ENCODE measurements around the gene ZNF594. TPM values are rescaled to one million over a fixed set of nuclear protein-coding genes. Genes with fewer than 3 reads are reported as not detected.

The ZNF594 gene
- total and polyA plus RNA-seq, 3 experiments from 2014 or later = 1.2 to 14.9 (median 11.7) TPM

DNA sequence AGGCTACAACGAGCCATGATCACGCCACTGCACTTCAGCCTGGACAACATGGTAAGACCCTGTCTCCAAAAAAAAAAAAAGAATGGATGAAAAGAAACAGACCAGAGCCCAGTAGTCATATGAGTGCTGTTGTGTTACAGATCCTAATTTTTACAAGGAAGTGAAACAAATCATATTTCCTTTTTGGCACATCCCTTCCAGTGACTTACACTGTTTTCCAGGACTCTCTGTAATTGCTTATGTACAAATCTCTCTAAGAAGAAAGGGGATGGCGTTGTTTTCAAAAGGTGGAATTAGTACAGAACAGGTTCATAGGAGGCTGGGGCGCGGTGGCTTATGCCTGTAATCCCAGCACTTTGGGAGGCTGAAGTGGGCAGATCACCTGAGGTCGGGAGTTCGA is 19.8 kb upstream of the ZNF594 start:
- POLR2A ChIA-PET = no interaction called here
- no peaks in the 10 kb centered on the region for H3K9me3 Mint-ChIP-seq
- no peaks in the 10 kb centered on the region for H3K4me1 ChIP-seq (ENCODE audit: insufficient read depth, low read length)
- no peaks in the 10 kb centered on the region for H3K27me3 ChIP-seq (ENCODE audit: insufficient read depth, low read length, poor library complexity, severe bottlenecking)
- no peak for DNase-seq
- peak overlapping the region in 3 of 8 donors; percentile 24 to 50 (median 29) for H3K27ac Mint-ChIP-seq
- H3K27ac ChIP-seq (ENCODE audit: low read depth, low read length) = no peak overlapping the region
- H3K36me3 Mint-ChIP-seq = peaks cover 5 to 36% (median 5%) of the 10 kb centered on the region in 3 donors
- CTCF ChIA-PET = interaction anchor here (1.3 kb wide), 1 partner anchor 14 kb away, joined by 3 read pairs; no protein-coding TSS in a partner anchor
- no peak overlapping the region for H3K4me3 Mint-ChIP-seq
- no peaks in the 10 kb centered on the region for H3K36me3 ChIP-seq (ENCODE audit: insufficient read depth, low read length)
- H3K27me3 Mint-ChIP-seq = no peaks in the 10 kb centered on the region
- no peaks in the 10 kb centered on the region for H3K9me3 ChIP-seq (ENCODE audit: low read length)
- no peak overlapping the region for H3K4me3 ChIP-seq (ENCODE audit: low read length)
- peaks cover 3 to 7% (median 5%) of the 10 kb centered on the region in 3 donors for H3K4me1 Mint-ChIP-seq

DNA sequence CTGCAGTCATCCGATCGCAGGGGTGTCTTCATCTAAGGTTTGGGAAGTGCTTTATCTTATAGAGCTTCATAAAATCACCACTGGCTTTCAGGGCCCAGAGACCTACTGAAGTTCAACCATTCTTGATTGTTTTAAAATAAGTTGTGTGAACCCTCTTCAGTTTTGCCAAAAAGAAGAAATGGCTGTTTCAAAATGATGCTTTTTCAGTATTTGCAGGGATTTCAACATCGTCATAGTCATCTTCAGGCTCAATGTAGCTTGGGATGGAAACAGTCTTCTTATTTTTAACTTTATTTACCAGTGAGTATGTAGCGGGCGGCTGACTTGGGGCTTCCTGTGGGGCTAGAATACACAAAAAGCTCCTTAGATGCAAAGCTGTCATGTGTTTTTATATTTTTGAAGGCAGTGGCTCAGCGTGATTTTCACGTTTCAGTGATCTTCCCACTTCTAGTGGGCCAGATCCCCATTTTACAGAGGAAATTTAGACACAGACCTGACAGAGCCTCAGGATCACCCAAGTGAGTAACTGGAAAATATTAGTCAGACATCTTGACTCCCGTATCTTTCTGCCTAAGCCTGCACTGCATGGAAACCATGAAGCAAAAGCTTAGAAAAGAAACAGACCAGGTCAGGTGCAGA is 19.1 kb upstream of the ZNF594 start:
- H3K27ac ChIP-seq (ENCODE audit: low read depth, low read length) = no peak overlapping the region
- H3K27ac Mint-ChIP-seq = peak overlapping the region in 2 of 8 donors; percentile 29 to 66

DNA sequence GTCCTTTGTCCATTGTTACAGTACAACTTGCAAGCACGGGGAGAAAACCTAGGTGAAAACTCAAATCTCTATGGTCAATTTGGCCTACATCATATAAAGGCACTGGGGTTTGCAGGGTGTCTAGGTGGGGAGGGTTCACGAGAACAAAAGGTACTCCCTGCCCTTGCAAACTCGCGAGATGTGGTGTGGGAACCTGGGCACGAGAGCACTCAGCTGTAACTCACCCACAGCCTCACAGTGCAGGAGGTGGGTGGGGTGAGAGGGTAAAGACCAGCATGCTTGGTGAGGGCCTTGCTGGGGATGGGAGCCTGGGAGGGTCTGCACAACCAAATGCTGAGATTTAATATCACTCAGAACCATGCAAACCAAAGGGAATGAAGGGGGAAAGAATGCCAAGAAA is 18.4 kb upstream of the ZNF594 start:
- no peak for DNase-seq
- H3K4me1 Mint-ChIP-seq = peaks cover 3 to 7% (median 5%) of the 10 kb centered on the region in 3 donors
- no peak overlapping the region for H3K4me3 Mint-ChIP-seq
- no peak overlapping the region for H3K27ac ChIP-seq (ENCODE audit: low read depth, low read length)
- ChIA-PET CTCF (no interaction called here), POLR2A (no interaction called here)
- H3K4me1 ChIP-seq (ENCODE audit: insufficient read depth, low read length) = no peaks in the 10 kb centered on the region
- H3K27ac Mint-ChIP-seq = peak overlapping the region in 1 of 8 donors; percentile 74
- peaks cover 5 to 31% (median 5%) of the 10 kb centered on the region in 3 donors for H3K36me3 Mint-ChIP-seq
- no peaks in the 10 kb centered on the region for H3K36me3 ChIP-seq (ENCODE audit: insufficient read depth, low read length)
- no peaks in the 10 kb centered on the region for H3K9me3 Mint-ChIP-seq
- H3K27me3 Mint-ChIP-seq = no peaks in the 10 kb centered on the region
- H3K4me3 ChIP-seq (ENCODE audit: low read length) = no peak overlapping the region
- no peaks in the 10 kb centered on the region for H3K27me3 ChIP-seq (ENCODE audit: insufficient read depth, low read length, poor library complexity, severe bottlenecking)
- H3K9me3 ChIP-seq (ENCODE audit: low read length) = no peaks in the 10 kb centered on the region

More for the DNA sequence above, 19.1 kb upstream of the ZNF594 start:
- ChIA-PET POLR2A (no interaction called here), CTCF (interaction anchor here (1.3 kb wide), 1 partner anchor 13 kb away, joined by 3 read pairs; no protein-coding TSS in a partner anchor)
- no peaks in the 10 kb centered on the region for H3K9me3 ChIP-seq (ENCODE audit: low read length)
- H3K27me3 Mint-ChIP-seq = no peaks in the 10 kb centered on the region
- no peak overlapping the region for H3K4me3 Mint-ChIP-seq
- peaks cover 5 to 34% (median 5%) of the 10 kb centered on the region in 3 donors for H3K36me3 Mint-ChIP-seq
- no peaks in the 10 kb centered on the region for H3K4me1 ChIP-seq (ENCODE audit: insufficient read depth, low read length)
- no peaks in the 10 kb centered on the region for H3K27me3 ChIP-seq (ENCODE audit: insufficient read depth, low read length, poor library complexity, severe bottlenecking)
- no peaks in the 10 kb centered on the region for H3K9me3 Mint-ChIP-seq
- H3K4me3 ChIP-seq (ENCODE audit: low read length) = no peak overlapping the region
- H3K36me3 ChIP-seq (ENCODE audit: insufficient read depth, low read length) = no peaks in the 10 kb centered on the region
- DNase-seq = no peak
- peaks cover 3 to 7% (median 5%) of the 10 kb centered on the region in 3 donors for H3K4me1 Mint-ChIP-seq

DNA sequence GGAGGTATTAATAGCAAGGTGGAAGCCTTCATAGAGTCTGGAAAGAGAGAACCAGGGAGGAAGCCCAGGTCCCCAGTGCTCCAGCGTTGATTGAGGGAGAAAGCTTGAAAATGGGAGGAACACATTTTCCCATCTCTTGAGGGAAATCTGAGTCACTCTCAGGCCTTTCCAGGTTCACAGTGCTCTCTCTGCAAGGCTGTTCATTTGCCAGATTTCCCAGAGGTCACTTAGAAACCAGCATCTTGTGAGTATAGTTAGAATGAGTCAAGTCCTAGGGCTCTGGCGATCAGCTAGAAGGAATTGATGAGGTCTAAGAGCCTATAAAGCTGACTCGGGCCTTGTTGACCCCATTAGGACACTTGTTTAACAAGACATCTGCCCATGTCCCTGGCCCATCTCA is 17.7 kb upstream of the ZNF594 start:
- Histone ChIP-seq H3K27ac (ENCODE audit: low read depth, low read length) (no peak overlapping the region), H3K27me3 (ENCODE audit: insufficient read depth, low read length, poor library complexity, severe bottlenecking) (no peaks in the 10 kb centered on the region), H3K4me3 (ENCODE audit: low read length) (no peak overlapping the region), H3K4me1 (ENCODE audit: insufficient read depth, low read length) (no peaks in the 10 kb centered on the region), H3K36me3 (ENCODE audit: insufficient read depth, low read length) (no peaks in the 10 kb centered on the region), H3K9me3 (ENCODE audit: low read length) (no peaks in the 10 kb centered on the region)
- DNase-seq = no peak
- H3K4me3 Mint-ChIP-seq = no peak overlapping the region
- no peaks in the 10 kb centered on the region for H3K27me3 Mint-ChIP-seq
- peaks cover 3 to 7% (median 5%) of the 10 kb centered on the region in 3 donors for H3K4me1 Mint-ChIP-seq
- no peak overlapping the region for H3K27ac Mint-ChIP-seq
- no peaks in the 10 kb centered on the region for H3K9me3 Mint-ChIP-seq
- POLR2A ChIA-PET = no interaction called here
- CTCF ChIA-PET = no interaction called here
- peaks cover 3 to 27% (median 5%) of the 10 kb centered on the region in 3 donors for H3K36me3 Mint-ChIP-seq

DNA sequence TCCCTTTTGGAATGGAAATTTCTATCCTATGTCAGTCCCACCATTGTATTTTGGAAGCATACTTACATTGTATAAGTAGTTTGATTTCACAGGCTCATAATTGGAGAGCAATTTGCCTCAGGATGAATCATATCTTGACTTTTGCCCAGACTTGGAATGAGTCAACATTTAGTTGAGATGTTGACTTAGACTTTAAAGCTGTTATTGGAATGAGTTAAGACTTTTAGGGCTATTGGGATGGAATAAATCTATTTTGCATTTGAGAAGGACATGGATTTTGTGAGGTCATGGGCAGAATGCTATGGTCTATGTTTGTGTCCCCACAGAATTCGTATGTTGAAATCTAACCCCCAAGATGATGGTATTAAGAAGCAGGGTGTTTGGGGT is 12.2 kb upstream of the ZNF594 start:
- H3K36me3 ChIP-seq (ENCODE audit: insufficient read depth, low read length) = no peaks in the 10 kb centered on the region
- ChIA-PET POLR2A (no interaction called here), CTCF (no interaction called here)
- Mint-ChIP-seq H3K36me3 (peaks cover 5 to 11% (median 10%) of the 10 kb centered on the region in 3 donors), H3K4me1 (peaks cover 0 to 10% (median 6%) of the 10 kb centered on the region in 3 donors), H3K4me3 (no peak overlapping the region), H3K27me3 (no peaks in the 10 kb centered on the region), H3K27ac (peak overlapping the region in 2 of 8 donors; percentile 21 to 33), H3K9me3 (no peaks in the 10 kb centered on the region)
- no peaks in the 10 kb centered on the region for H3K4me1 ChIP-seq (ENCODE audit: insufficient read depth, low read length)
- no peaks in the 10 kb centered on the region for H3K27me3 ChIP-seq (ENCODE audit: insufficient read depth, low read length, poor library complexity, severe bottlenecking)
- no peak for DNase-seq
- H3K4me3 ChIP-seq (ENCODE audit: low read length) = no peak overlapping the region
- H3K9me3 ChIP-seq (ENCODE audit: low read length) = no peaks in the 10 kb centered on the region
- H3K27ac ChIP-seq (ENCODE audit: low read depth, low read length) = no peak overlapping the region

DNA sequence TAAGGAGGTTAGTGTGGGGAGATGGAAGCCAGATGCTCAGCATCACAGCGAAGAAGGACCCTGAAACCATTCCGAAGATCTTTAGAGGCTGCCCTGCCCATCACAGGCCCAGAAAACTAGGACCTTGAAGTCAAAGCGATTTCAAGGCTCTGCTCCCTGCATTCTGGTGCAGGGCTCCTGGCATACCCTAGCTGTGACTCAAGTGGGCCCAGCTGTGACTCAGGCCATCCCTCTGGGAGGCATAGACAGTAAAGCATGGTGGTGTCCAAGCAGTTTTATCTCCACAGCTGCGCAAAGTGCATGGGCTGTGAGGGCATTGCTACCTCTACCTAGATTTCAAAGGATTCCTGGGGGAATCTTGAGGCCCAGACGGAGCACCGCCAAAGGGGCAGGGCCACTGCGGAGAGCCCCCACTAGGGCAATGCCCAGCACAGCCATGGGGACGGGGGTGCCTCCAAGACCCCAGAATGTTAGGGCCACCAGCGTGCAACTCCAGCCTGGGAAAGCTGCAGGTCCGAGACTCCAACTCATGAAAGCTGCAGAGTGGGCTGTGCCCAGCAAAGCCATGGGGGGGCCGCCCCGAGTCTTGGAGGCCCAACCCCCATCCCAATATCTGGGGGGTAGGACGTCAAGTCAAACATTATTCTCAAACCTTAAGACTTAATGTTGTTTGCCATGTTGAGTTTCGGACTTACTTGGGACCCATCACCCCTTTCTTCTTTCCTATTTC is 11.7 kb upstream of the ZNF594 start:
- Mint-ChIP-seq H3K4me1 (peaks cover 4 to 14% (median 11%) of the 10 kb centered on the region in 3 donors), H3K9me3 (no peaks in the 10 kb centered on the region), H3K27me3 (no peaks in the 10 kb centered on the region), H3K4me3 (no peak overlapping the region), H3K36me3 (peaks cover 5 to 11% (median 8%) of the 10 kb centered on the region in 3 donors), H3K27ac (no peak overlapping the region)
- Histone ChIP-seq H3K36me3 (ENCODE audit: insufficient read depth, low read length) (no peaks in the 10 kb centered on the region), H3K9me3 (ENCODE audit: low read length) (no peaks in the 10 kb centered on the region), H3K4me1 (ENCODE audit: insufficient read depth, low read length) (peaks cover 5% of the 10 kb centered on the region), H3K27me3 (ENCODE audit: insufficient read depth, low read length, poor library complexity, severe bottlenecking) (no peaks in the 10 kb centered on the region), H3K27ac (ENCODE audit: low read depth, low read length) (no peak overlapping the region), H3K4me3 (ENCODE audit: low read length) (no peak overlapping the region)
- ChIA-PET CTCF (no interaction called here), POLR2A (no interaction called here)
- no peak for DNase-seq

DNA sequence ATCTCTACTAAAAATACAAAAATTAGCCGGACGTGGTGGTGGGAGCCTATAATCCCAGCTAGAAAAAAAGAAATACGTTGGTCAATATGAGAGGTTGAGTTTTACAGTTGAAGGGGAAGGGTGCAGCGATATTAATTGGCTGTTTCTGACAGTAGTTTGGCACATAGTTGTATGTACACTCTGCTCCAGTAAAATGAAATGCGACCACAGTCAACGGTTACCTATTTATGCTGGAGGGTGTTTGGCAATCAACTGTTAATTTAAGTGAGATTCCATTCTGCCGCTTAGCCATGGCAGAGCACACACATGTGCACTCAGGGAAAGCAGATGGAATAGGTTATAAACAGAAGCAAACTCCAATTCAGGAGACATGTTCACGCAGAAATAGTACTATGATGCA is 9.3 kb upstream of the ZNF594 start:
- no peaks in the 10 kb centered on the region for H3K27me3 Mint-ChIP-seq
- H3K36me3 Mint-ChIP-seq = peaks cover 2 to 6% (median 4%) of the 10 kb centered on the region in 3 donors
- Histone ChIP-seq H3K9me3 (ENCODE audit: low read length) (no peaks in the 10 kb centered on the region), H3K4me1 (ENCODE audit: insufficient read depth, low read length) (peaks cover 8% of the 10 kb centered on the region), H3K36me3 (ENCODE audit: insufficient read depth, low read length) (no peaks in the 10 kb centered on the region), H3K27me3 (ENCODE audit: insufficient read depth, low read length, poor library complexity, severe bottlenecking) (no peaks in the 10 kb centered on the region), H3K27ac (ENCODE audit: low read depth, low read length) (no peak overlapping the region), H3K4me3 (ENCODE audit: low read length) (no peak overlapping the region)
- H3K9me3 Mint-ChIP-seq = no peaks in the 10 kb centered on the region
- H3K27ac Mint-ChIP-seq = no peak overlapping the region
- CTCF ChIA-PET = interaction anchor here (3.4 kb wide), 1 partner anchor 36 kb away, joined by 11 read pairs; no protein-coding TSS in a partner anchor
- no peak overlapping the region for H3K4me3 Mint-ChIP-seq
- POLR2A ChIA-PET = no interaction called here
- no peak for DNase-seq
- peaks cover 15 to 20% (median 18%) of the 10 kb centered on the region in 3 donors for H3K4me1 Mint-ChIP-seq

DNA sequence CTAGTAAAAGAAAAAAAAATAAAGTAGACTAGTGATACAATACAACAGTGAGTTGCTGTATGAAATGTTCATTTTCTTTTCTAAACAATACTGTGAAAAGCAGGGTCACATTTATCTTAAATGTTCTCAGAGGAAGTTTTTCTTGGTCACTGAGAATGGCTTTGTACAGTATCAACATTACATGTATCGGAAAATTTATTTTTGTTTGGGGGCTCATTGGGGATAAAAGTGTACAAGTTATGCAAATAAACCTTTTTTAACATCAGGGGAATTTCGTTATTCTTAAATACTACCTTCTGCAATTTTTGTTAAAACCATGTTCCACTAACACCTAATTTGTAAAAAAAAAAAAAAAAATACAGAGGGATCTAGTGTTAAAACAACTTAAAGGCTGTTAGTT is 8.7 kb upstream of the ZNF594 start:
- POLR2A ChIA-PET = no interaction called here

More for the DNA sequence above, 8.7 kb upstream of the ZNF594 start:
- CTCF ChIA-PET = interaction anchor here (3.4 kb wide), 1 partner anchor 37 kb away, joined by 11 read pairs; no protein-coding TSS in a partner anchor
- Mint-ChIP-seq H3K4me3 (no peak overlapping the region), H3K9me3 (no peaks in the 10 kb centered on the region), H3K27ac (peak overlapping the region in 1 of 8 donors; percentile 17), H3K36me3 (peaks cover 2 to 6% (median 6%) of the 10 kb centered on the region in 3 donors), H3K27me3 (no peaks in the 10 kb centered on the region), H3K4me1 (peaks cover 15 to 20% (median 18%) of the 10 kb centered on the region in 3 donors)
- no peak for DNase-seq
- Histone ChIP-seq H3K36me3 (ENCODE audit: insufficient read depth, low read length) (no peaks in the 10 kb centered on the region), H3K27me3 (ENCODE audit: insufficient read depth, low read length, poor library complexity, severe bottlenecking) (no peaks in the 10 kb centered on the region), H3K9me3 (ENCODE audit: low read length) (no peaks in the 10 kb centered on the region), H3K4me1 (ENCODE audit: insufficient read depth, low read length) (peaks cover 8% of the 10 kb centered on the region), H3K4me3 (ENCODE audit: low read length) (no peak overlapping the region), H3K27ac (ENCODE audit: low read depth, low read length) (no peak overlapping the region)
